ENCODE results near the gene ENG.

- TF ChIP-seq CTCF (conservative IDR thresholded peaks at IDR 0.05; ENCODE audit: low read depth in 2 of 2) (no peak), ETS1 (IDR thresholded peaks at IDR 0.05) (no peak), EZH2phosphoT487 (IDR thresholded peaks at IDR 0.05; ENCODE audit: unreplicated experiment) (no peak), POLR2AphosphoS5 (IDR thresholded peaks at IDR 0.05; ENCODE audit: low read depth) (no peak), REST (IDR thresholded peaks at IDR 0.05; ENCODE audit: unreplicated experiment) (no peak), EZH2 (IDR thresholded peaks at IDR 0.05; ENCODE audit: low read depth, unreplicated experiment) (no peak), CREB1 (CRISPR knock-in tag; IDR thresholded peaks at IDR 0.05; ENCODE audit: low read depth) (no peak), JUNB (IDR thresholded peaks at IDR 0.05; ENCODE audit: unreplicated experiment) (no peak), STAT1 (IDR thresholded peaks at IDR 0.05; ENCODE audit: unreplicated experiment) (no peak), ZNF114 (CRISPR knock-in tag; IDR thresholded peaks at IDR 0.05) (no peak)
Observed at GRCh38 chr9:127773272-127773671, 81.2 kb downstream of the ENG start.

Data from GM23338 (cell line).